ENCODE data around the gene SLC2A3. TPM values are rescaled to one million over a fixed set of nuclear protein-coding genes. Genes with fewer than 3 reads are reported as not detected.
"Not testable (repeated sequence)": the region's sequence is repeated elsewhere in the genome, so short reads cannot be mapped to it uniquely, and the experiment has no call there.

Gene SLC2A3
- total RNA-seq, 2 donors from 2014 or later: 4.1 to 21.2 TPM

- no peak for DNase-seq (ENCODE audit: low spot score)
- intact Hi-C loops (cut with DNase I): no loop called here
- Histone ChIP-seq H3K4me3 (no peak overlapping the region), H3K4me1 (replicated peaks) (no peaks in the 10 kb centered on the region), H3K27ac (no peak overlapping the region), H3K27me3 (replicated peaks; ENCODE audit: insufficient read depth) (no peaks in the 10 kb centered on the region), H3K36me3 (no peaks in the 10 kb centered on the region), H3K9me3 (no peaks in the 10 kb centered on the region)
- 95% methylated on average over 6 of the region's 6 CpGs for WGBS
- TF ChIP-seq POLR2A (IDR thresholded peaks at IDR 0.05) (no peak), POLR2AphosphoS5 (IDR thresholded peaks at IDR 0.05) (no peak)
- TF ChIP-seq, protein P1, sequence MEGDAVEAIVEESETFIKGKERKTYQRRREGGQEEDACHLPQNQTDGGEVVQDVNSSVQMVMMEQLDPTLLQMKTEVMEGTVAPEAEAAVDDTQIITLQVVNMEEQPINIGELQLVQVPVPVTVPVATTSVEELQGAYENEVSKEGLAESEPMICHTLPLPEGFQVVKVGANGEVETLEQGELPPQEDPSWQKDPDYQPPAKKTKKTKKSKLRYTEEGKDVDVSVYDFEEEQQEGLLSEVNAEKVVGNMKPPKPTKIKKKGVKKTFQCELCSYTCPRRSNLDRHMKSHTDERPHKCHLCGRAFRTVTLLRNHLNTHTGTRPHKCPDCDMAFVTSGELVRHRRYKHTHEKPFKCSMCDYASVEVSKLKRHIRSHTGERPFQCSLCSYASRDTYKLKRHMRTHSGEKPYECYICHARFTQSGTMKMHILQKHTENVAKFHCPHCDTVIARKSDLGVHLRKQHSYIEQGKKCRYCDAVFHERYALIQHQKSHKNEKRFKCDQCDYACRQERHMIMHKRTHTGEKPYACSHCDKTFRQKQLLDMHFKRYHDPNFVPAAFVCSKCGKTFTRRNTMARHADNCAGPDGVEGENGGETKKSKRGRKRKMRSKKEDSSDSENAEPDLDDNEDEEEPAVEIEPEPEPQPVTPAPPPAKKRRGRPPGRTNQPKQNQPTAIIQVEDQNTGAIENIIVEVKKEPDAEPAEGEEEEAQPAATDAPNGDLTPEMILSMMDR (IDR thresholded peaks at IDR 0.05): no peak
These were observed 15.7 kb upstream of the SLC2A3 start for GRCh38 chr12:7951671-7952070.

- H3K4me3 ChIP-seq; DNase-seq (ENCODE audit: low spot score); H3K36me3 ChIP-seq; H3K9me3 ChIP-seq; H3K27me3 ChIP-seq (replicated peaks; ENCODE audit: insufficient read depth); H3K27ac ChIP-seq; H3K4me1 ChIP-seq (replicated peaks); intact Hi-C loops (cut with DNase I): not testable (repeated sequence)
- 88% methylated on average over 14 of the region's 14 CpGs for WGBS
These were observed 14.4 kb upstream of the SLC2A3 start for GRCh38 chr12:7950230-7950943.

DNA sequence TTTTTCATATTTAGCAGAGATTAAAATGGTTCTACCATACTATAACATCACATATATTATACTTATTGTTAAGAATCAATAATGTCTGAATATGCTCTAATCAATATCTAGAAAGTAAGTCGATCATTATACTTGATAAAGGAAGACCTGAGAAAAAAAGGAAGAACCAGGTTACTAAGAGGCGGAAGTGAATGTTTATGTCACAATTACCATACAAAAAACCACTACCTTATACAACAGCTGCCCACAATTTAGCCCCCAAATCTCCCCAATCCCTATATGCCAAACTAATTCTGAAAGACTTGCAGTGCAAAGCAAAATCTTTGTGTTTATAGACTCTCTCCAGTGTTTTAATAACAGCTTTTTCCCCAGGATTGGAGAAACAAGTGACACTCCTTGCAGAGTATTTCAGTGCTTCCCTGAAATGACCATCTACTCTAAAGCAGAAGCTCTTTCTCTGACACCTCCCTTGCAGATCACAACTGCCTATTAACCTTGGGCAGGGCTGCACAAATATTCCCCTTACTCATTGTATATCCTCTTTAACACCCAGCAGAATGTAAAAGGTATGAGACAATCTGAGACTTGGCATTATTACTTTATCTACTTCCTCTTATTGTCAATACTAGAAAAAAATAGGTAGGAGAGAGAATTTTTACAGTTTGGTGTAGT, 12.7 kb upstream of the SLC2A3 start:
- H3K9me3 ChIP-seq: no peaks in the 10 kb centered on the region
- H3K4me3 ChIP-seq: no peak overlapping the region
- DNase-seq (ENCODE audit: low spot score): no peak
- TF ChIP-seq POLR2A (IDR thresholded peaks at IDR 0.05) (no peak), POLR2AphosphoS5 (IDR thresholded peaks at IDR 0.05) (no peak)
- TF ChIP-seq, protein P1 (IDR thresholded peaks at IDR 0.05): no peak
- no peak overlapping the region for H3K27ac ChIP-seq
- no peaks in the 10 kb centered on the region for H3K27me3 ChIP-seq (replicated peaks; ENCODE audit: insufficient read depth)
- H3K36me3 ChIP-seq: no peaks in the 10 kb centered on the region
- 67% methylated on average over 2 of the region's 2 CpGs for WGBS
- H3K4me1 ChIP-seq (replicated peaks): no peaks in the 10 kb centered on the region
- intact Hi-C loops (cut with DNase I): no loop called here

- 87% methylated on average over 2 of the region's 2 CpGs for WGBS
- intact Hi-C loops (cut with DNase I): no loop called here
- H3K9me3 ChIP-seq: no peaks in the 10 kb centered on the region
- H3K4me1 ChIP-seq (replicated peaks): no peaks in the 10 kb centered on the region
- H3K27me3 ChIP-seq (replicated peaks; ENCODE audit: insufficient read depth): no peaks in the 10 kb centered on the region
- no peak overlapping the region for H3K4me3 ChIP-seq
- H3K27ac ChIP-seq: no peak overlapping the region
- TF ChIP-seq POLR2AphosphoS5 (IDR thresholded peaks at IDR 0.05) (no peak), POLR2A (IDR thresholded peaks at IDR 0.05) (no peak)
- TF ChIP-seq, protein P1 (IDR thresholded peaks at IDR 0.05): no peak
- no peak for DNase-seq (ENCODE audit: low spot score)
- H3K36me3 ChIP-seq: no peaks in the 10 kb centered on the region
These were observed 11.0 kb upstream of the SLC2A3 start for GRCh38 chr12:7947011-7947410.

GRCh38 chr12:7944760-7945159, 8.8 kb upstream of the SLC2A3 start:
- H3K4me1 ChIP-seq (replicated peaks); intact Hi-C loops (cut with DNase I); H3K4me3 ChIP-seq; DNase-seq (ENCODE audit: low spot score); H3K27me3 ChIP-seq (replicated peaks; ENCODE audit: insufficient read depth); H3K27ac ChIP-seq; H3K36me3 ChIP-seq; H3K9me3 ChIP-seq: not testable (repeated sequence)
- WGBS: 95% methylated on average over 8 of the region's 8 CpGs

DNA sequence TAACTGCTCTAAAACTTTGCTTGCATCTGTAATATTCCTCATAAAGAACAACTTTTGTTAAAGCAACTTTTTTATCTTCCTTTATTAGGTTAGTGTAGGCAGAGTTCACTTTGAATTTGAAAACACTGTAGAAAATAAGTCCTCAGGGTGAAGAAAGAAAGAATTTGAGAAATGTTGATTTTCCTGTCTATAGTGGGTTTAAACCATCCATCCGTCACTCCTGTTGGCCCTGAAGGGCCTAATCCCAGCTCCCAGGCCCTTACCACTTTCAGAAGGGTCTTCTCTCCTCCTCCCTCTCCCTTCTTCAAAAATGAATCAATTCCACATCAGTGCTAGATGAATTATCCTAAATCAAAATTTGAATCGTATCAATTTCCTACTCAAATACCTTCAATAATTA, 4.9 kb upstream of the SLC2A3 start:
- 85% methylated on average over 2 of the region's 2 CpGs for WGBS
- H3K27ac ChIP-seq: no peak overlapping the region
- no peaks in the 10 kb centered on the region for H3K4me1 ChIP-seq (replicated peaks)
- H3K9me3 ChIP-seq: no peaks in the 10 kb centered on the region
- H3K27me3 ChIP-seq (replicated peaks; ENCODE audit: insufficient read depth): no peaks in the 10 kb centered on the region
- intact Hi-C loops (cut with DNase I): no loop called here
- H3K36me3 ChIP-seq: no peaks in the 10 kb centered on the region
- no peak for DNase-seq (ENCODE audit: low spot score)
- TF ChIP-seq POLR2A (IDR thresholded peaks at IDR 0.05): no peak
- TF ChIP-seq, protein P1 (IDR thresholded peaks at IDR 0.05): no peak
- no peak for TF ChIP-seq POLR2AphosphoS5 (IDR thresholded peaks at IDR 0.05)
- no peak overlapping the region for H3K4me3 ChIP-seq
